ENCODE data around the gene TIMM29.

TIMM29 gene

DNA sequence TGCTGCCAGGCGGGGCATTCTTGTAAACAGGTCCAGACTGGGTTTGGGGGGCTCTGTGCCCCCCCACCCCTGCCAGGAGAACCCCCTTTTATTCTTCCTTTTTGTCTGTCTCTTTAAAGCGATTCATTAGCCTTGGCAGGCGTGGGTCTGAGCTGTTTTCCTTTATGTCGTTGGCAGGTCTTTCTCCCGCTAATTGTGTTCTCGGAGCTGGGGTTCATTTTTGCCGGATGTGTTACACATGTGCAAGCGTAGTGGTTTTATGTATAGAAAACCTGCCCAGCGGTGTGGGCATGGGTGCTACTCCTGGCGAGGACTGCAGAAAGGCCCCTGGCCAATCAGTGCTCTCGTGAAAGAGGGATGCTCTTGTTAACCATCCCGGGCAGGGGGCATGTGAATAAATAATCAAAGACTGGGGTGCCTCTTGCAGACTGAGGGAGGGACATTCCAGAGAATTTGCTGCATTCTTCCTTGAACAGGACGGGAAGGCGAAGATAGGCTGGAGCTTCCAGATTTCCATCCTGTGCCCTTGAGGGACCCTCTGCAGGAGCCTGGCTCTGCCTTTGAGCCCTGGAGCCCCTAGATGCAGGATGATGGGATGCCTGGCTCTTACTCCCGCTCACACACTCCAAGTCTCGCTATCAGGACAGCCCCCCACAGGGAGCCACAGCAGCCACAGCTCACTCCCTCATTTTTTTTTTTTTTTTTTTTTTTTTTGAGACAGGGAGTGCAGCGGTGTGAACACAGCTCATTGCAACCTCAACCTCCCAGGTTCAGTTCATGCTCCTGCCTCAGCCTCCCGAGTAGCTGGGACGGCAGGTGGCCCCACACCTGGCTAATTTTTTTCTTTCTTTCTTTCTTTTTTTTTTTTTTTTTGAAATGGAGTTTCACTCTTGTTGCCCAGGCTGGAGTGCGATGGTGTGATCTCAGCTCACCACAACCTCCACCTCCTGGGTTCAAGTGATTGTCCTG, 43.1 kb upstream of the TIMM29 start:
- TF ChIP-seq POLR2AphosphoS5 (IDR thresholded peaks at IDR 0.05; ENCODE audit: low read depth, low read length) = no peak
- TF ChIP-seq TAF1 (IDR thresholded peaks at IDR 0.05; ENCODE audit: borderline replicate concordance, insufficient read depth, low read length) = no peak
- TF ChIP-seq SIN3A (IDR thresholded peaks at IDR 0.05; ENCODE audit: borderline replicate concordance, insufficient read depth, low read length) = no peak
- TF ChIP-seq, protein P1, sequence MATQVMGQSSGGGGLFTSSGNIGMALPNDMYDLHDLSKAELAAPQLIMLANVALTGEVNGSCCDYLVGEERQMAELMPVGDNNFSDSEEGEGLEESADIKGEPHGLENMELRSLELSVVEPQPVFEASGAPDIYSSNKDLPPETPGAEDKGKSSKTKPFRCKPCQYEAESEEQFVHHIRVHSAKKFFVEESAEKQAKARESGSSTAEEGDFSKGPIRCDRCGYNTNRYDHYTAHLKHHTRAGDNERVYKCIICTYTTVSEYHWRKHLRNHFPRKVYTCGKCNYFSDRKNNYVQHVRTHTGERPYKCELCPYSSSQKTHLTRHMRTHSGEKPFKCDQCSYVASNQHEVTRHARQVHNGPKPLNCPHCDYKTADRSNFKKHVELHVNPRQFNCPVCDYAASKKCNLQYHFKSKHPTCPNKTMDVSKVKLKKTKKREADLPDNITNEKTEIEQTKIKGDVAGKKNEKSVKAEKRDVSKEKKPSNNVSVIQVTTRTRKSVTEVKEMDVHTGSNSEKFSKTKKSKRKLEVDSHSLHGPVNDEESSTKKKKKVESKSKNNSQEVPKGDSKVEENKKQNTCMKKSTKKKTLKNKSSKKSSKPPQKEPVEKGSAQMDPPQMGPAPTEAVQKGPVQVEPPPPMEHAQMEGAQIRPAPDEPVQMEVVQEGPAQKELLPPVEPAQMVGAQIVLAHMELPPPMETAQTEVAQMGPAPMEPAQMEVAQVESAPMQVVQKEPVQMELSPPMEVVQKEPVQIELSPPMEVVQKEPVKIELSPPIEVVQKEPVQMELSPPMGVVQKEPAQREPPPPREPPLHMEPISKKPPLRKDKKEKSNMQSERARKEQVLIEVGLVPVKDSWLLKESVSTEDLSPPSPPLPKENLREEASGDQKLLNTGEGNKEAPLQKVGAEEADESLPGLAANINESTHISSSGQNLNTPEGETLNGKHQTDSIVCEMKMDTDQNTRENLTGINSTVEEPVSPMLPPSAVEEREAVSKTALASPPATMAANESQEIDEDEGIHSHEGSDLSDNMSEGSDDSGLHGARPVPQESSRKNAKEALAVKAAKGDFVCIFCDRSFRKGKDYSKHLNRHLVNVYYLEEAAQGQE (IDR thresholded peaks at IDR 0.05; ENCODE audit: insufficient read depth in 1 of 2, low read depth in 2 of 2, low read length in 2 of 2) = no peak
- no peak for TF ChIP-seq FOXP2 (optimal IDR thresholded peaks at IDR 0.05; ENCODE audit: borderline replicate concordance, extremely low read depth, extremely low read length, insufficient read depth)

DNA sequence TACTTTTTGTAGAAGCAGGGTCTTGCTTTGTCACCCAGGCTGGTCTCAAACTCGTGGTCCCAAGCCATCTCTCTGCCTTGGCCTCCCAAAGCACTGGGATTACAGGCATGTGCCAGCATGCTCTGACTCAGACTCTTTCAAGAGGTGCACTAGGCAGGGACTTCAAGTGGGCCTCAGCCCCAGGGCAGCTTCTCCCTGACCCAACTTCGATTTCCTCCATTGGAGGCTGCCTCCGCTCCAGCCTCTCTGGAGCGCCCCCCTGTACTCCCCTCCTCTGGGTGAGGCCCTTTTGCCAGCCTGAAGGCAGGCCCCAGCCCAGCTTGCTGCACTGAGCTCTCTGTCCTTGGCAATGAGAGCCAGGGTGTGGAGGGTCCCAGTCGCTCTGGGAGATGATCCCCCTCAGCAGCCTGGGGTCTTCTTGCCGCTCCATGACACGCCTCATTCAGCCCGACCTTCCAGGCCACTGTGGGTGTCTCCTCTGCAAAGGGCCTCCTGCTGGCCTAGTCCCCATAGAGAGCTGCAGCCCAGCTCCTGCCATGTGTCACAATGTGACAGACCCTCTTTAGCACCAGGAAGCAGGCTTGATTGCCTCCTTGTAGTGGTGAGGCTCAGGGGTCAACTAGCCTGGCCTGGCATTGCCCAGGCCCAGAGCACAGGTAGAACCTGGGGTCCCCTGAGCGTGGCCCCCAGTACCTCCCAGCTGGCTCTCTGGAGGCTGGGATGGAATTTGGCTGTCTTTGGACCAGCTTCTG, 40.8 kb upstream of the TIMM29 start:
- TF ChIP-seq, protein P1 (IDR thresholded peaks at IDR 0.05; ENCODE audit: insufficient read depth in 1 of 2, low read depth in 2 of 2, low read length in 2 of 2) = no peak
- TF ChIP-seq SIN3A (IDR thresholded peaks at IDR 0.05; ENCODE audit: borderline replicate concordance, insufficient read depth, low read length) (no peak), TAF1 (IDR thresholded peaks at IDR 0.05; ENCODE audit: borderline replicate concordance, insufficient read depth, low read length) (no peak), POLR2AphosphoS5 (IDR thresholded peaks at IDR 0.05; ENCODE audit: low read depth, low read length) (no peak), FOXP2 (optimal IDR thresholded peaks at IDR 0.05; ENCODE audit: borderline replicate concordance, extremely low read depth, extremely low read length, insufficient read depth) (no peak)

DNA sequence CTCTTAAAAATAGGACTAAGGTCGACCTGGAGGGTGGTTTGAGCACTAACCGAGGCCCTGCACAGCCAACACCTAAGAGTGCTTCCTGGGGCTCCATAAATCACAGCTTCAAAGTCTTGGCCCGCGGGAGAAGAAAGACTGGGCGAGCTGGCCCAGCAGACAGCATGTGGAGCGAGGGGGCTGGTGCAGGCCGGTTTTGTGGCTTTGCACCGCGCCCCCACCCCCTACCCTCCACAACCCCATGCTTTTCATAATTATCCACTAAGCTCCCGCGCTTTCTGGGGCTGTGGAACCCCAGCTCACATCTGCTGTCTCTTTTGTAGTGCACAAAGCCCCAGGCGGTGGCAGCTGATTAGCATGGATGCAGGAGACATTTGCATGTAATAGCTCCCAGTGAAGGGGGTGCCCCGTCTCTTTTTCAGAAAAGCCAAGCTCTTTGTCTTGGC, 40.2 kb upstream of the TIMM29 start:
- TF ChIP-seq SIN3A (IDR thresholded peaks at IDR 0.05; ENCODE audit: borderline replicate concordance, insufficient read depth, low read length) (no peak), TAF1 (IDR thresholded peaks at IDR 0.05; ENCODE audit: borderline replicate concordance, insufficient read depth, low read length) (no peak), FOXP2 (optimal IDR thresholded peaks at IDR 0.05; ENCODE audit: borderline replicate concordance, extremely low read depth, extremely low read length, insufficient read depth) (no peak), POLR2AphosphoS5 (IDR thresholded peaks at IDR 0.05; ENCODE audit: low read depth, low read length) (no peak)
- TF ChIP-seq, protein P1 (IDR thresholded peaks at IDR 0.05; ENCODE audit: insufficient read depth in 1 of 2, low read depth in 2 of 2, low read length in 2 of 2) = no peak

DNA sequence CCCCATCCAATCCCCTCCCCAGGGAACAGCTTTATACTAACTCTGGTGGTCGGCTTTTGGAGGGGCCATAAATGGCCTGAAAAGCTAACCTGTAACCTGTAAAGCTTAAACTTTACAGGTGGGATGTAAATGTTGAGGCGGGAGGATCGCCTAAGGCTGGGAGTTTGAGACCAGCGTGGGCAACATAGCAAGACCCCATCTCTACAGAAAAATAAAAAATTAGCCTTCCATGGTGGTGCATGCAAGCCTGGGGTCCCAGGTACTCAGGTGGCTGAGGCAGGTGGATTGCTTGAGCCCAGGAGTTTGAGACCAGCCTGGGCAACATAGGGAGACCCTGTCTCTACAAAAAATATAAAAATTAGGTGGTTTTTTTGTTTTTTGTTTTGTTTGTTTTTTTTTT, 38.7 kb upstream of the TIMM29 start:
- no peak for TF ChIP-seq FOXP2 (optimal IDR thresholded peaks at IDR 0.05; ENCODE audit: borderline replicate concordance, extremely low read depth, extremely low read length, insufficient read depth)
- TF ChIP-seq SIN3A (IDR thresholded peaks at IDR 0.05; ENCODE audit: borderline replicate concordance, insufficient read depth, low read length) = no peak
- no peak for TF ChIP-seq POLR2AphosphoS5 (IDR thresholded peaks at IDR 0.05; ENCODE audit: low read depth, low read length)

DNA sequence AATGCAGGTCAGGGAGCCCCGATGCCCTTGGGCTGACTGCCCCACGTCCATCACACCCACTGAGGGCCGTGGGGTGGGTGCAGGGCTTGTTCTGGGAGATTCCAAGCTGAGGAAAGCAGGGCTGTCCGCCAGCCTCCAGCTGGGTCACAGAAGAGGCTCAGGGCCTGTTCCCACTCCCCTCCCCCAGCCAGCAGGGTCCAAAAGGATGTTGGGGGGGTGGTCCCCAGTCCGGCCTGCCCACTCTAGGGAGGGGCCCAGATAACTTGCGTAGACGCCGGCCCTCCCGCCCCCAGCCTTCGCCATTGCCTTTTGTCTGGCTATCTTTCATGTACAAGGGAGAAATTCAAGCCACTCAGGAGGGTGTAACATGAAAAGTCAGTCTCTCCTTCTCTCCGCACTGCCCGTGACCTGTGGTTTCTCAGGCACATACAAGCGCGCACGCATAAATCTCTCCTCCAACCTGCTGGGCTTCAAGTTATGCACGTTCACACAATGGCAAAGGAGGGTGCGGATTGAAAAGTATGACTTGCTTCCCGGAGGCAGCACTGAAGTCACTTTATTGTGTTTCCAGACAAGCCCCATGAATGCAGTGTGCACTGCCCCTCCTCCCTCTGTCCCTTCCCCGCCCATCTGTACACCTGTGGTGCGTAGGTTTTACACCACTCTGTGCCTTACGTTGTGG, 37.1 kb upstream of the TIMM29 start:
- TF ChIP-seq TAF1 (IDR thresholded peaks at IDR 0.05; ENCODE audit: borderline replicate concordance, insufficient read depth, low read length) (no peak), POLR2AphosphoS5 (IDR thresholded peaks at IDR 0.05; ENCODE audit: low read depth, low read length) (no peak), SIN3A (IDR thresholded peaks at IDR 0.05; ENCODE audit: borderline replicate concordance, insufficient read depth, low read length) (no peak), FOXP2 (optimal IDR thresholded peaks at IDR 0.05; ENCODE audit: borderline replicate concordance, extremely low read depth, extremely low read length, insufficient read depth) (no peak)
- TF ChIP-seq, protein P1 (IDR thresholded peaks at IDR 0.05; ENCODE audit: insufficient read depth in 1 of 2, low read depth in 2 of 2, low read length in 2 of 2) = no peak

Data from PFSK-1 (cell line).